GM18520 (cell line): ENCODE results near the gene TMEM45B.
"Not testable (repeated sequence)": the region's sequence is repeated elsewhere in the genome, so short reads cannot be mapped to it uniquely, and the experiment has no call there.

Source experiments
- ATAC-seq: cut with Tn5 transposase; IDR thresholded peaks from one replicate; pipeline ENCODE4 v1.9.1; 2021; ENCODE audit not compliant: unreplicated experiment

TMEM45B gene

DNA sequence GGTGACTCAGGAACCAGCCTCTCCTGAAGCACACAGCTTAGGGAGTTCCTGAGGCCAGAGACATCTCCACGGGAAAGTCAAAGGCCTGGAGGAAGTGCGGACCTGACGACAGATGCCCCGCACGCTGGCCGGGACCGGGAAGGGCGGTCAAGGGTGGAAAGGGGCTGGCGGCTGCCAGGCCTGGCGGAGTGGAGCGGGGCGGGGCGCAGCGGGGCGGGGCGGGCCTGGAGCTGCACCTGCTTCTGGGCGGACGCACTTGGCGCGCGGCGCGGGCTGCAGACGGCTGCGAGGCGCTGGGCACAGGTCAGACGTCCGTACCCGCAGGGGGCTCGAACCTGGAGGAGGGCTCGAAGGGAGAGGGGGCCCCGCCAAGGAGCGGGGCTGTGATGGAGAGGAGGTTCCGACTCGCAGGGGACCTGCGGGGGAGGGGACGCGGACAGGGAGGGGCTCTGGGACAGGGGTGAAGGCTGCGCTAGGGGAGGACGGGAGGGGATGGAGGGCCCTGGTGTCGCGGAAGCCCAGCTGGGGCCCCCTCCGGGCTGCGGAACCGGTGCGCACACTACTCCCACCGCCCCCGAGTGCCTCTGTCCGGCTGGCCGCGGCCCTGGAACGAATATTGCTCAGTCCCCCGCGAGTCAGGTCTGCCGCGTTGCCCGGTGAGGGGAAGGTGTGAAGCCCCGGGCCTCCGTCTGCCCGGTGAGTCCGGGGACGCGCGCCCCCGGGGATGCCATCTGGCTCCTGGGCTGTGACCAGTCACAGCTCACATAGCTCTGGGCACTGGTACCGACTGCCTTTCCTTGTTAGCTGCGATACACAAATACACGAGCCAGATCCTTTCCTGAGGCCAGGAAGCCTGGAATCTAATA, at the start of gene TMEM45B:
TSS of gene TMEM45B (plus strand) at position 253 of the 866 bp plus-strand sequence. CDS start 36,635 bp downstream, outside the sequence.
- no peak for ATAC-seq

DNA sequence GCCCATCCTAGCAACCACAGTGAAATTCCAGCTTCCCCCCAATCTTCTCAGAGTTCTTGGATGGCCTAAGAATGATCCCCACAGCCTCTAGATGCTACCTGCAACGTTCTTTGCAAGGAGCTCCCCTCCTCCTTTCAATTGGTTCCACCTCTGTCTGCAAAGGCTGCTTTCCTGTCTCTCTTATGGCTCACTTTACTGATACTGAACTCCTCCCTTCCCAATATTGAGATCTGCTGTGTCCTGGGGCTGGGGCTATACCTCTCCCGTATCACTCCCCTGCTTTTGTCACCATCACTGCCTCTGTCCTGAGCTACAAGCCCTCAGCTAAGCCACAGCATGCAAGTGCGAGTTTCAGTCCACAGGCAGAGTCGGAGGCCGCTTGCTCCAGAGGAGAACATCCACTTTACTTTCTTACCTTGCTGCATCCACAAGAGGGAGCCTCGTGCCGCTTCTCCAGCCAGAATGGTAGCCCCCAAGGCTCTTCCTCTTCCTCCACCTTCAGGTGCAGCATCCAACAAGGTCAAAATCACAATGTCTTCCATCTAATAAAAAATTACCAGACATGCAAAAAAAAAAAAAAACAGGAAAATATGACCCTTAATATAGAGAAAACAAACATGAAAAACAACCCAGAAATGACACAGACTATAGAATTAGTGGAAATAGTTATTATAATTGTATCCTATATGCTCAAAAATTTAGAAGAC, 48.6 kb upstream of the TMEM45B start:
- no peak for ATAC-seq

DNA sequence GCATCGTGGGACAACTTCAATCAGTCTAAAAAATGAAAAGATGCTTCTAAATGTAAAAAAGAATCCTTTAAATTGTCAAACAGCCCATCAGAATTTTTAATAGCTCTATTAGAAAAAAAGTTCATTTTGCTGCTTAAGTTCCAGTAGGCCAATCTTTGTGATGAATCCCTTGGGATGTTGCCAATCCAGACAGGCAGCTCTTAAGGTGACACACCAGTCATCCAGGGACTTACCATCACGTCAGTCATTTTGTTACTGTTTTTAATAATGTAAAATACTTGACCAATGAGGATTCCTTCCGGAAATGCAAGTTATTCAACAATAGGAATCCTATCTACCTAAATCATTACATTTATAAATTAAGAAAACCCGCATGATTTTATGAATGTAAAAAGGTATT, 47.8 kb upstream of the TMEM45B start:
- ATAC-seq, result no peak

DNA sequence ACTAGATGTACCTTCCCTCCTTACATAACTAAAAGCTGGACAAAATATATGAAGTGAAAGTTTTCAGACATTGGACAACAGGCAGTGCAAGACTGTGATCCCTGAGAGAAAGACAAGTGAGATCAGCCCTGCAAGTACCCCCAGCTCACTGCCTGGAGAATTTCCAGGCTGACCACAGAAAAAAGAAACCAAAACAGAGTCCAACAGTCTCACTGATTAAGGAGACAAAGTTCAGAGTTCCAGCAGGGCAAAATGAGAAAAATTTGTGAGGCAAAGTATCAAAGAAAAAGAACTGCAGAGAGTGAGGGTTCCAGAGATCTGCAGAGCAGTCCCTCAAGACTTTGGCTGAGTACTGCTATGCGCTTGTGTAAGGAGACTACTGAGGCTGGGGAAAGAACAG, 47.3 kb upstream of the TMEM45B start:
- no peak for ATAC-seq

DNA sequence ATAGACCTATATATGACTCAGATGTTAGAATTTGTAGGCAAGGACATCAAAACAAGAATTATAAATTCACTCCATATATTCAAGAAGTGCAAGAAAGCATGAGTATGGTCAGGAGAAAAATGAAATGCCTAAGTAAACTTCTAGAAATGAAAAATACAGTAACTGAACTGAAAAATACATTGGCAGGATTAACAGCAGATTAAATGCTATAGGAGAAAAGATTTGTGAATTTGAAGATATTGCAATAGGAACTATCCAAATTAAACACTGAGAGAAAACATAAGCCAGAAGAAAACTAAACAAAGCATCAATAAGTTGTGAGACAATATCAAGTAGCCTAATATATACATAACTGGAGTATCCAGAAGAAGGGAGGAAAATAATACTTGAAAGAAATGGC, 46.6 kb upstream of the TMEM45B start:
- no peak for ATAC-seq

DNA sequence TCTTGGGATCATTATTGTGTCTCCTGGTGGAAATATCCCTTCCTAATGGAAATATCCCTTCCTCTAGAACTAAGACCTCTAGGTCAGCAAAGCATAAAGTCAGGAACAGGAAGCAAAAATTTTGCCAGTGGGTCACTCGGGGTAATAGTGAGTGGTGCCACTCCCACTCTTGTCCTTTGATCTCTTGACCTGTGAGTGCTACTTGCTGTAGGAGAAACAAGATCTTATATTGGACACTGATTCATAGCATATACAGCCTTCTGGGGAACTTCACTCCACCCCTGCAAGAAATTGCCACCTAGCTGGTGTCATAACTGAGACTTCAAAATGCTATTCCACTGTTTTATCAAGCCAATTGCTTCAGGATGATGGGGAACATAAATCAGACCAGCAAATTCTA, 44.7 kb upstream of the TMEM45B start:
- ATAC-seq, result no peak

GRCh38 chr11:129771456-129771855, 44.2 kb upstream of the TMEM45B start:
- ATAC-seq, result not testable (repeated sequence)

DNA sequence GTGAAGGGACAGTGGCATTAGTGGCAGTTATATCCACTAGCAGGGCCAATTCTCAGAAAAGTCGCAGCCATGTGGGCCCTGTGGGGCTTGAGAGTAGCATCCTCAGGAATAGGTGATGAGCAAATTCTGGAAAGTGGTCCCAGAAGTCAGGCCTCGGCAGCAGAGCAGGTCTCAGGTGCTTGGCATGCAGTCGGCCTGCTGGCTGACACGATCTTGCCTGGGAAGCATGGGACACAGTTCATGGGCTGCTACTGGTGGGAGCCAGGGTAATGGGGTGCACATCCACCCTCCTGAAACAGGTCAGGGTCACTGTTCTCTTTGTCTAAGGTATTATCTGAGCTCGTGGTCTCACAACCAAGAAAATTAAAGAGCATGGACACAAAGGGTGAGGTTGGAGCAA, 36.8 kb upstream of the TMEM45B start:
- ATAC-seq, result no peak

DNA sequence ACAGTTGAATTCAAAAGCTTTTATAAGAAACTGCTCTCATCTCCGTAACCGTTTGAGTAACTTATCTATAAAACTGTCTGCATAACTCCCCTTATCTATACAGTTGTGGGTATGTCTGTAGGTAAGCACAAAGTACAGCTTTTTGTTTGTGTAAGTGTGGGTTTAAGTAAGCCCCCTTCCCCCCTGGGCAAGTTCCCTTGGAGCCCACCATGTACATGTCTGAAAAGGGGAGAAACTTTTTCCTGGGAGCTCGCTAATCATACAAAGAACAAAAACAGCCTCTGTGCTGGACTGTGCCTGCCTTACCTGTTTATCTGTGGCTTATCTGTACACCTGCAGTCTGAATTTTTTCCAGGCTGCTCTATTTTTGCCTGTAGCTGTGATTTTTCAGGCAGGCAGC, 36.3 kb upstream of the TMEM45B start:
- no peak for ATAC-seq

GRCh38 chr11:129785383-129786111, 30.1 kb upstream of the TMEM45B start:
- ATAC-seq, result no peak

GRCh38 chr11:129786112-129786416, 29.6 kb upstream of the TMEM45B start:
- ATAC-seq, result not testable (repeated sequence)

DNA sequence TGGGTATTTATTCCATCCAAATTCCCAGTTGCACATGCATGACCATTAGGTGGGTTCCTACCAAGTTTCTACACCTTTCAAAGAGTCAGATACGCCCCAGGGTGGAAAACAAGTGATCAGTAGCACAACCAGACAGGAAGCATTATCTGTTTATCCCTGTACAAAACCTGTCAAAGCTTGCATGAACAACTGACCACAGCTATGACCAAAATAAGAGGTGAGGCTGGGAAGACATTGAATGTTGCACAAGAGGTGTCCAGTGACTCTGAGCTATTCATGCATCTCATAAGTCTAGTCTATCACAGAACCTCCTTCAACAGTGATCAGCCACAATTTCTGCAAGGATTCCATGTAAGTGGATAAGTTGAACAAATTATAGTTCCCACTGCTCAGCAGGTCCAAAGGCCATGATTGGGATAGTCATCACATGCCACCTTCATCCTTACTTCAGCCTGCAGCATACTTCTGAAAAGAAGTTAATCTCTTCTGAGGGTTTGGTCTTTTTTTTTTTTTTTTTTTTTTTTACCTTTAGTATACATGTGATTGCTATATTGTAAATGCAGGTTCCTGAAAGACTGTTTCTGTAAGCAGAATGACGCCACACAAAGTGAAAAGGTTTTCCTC, 28.0 kb upstream of the TMEM45B start:
- ATAC-seq, result no peak

DNA sequence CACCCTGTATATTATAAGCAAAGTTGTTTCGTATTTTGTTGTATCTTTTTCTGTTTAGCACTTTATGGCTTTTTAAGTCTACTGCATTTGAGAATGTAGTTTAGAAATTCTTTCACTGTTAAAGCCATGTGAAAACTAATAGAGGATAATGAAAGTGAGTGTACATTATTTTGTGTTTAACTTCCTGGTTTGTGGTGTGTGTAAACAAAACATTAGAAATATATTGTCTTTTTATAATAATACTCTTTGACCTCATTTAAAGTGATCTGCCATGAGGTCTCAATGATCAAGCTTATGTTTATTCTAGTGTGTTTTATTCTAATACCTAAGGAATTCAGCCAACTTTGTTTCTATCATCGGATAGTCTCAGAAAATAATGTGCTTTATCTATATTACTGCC, 27.4 kb upstream of the TMEM45B start:
- ATAC-seq, result no peak

GRCh38 chr11:129790106-129790505, 25.5 kb upstream of the TMEM45B start:
- no peak for ATAC-seq

GRCh38 chr11:129791515-129791914, 24.1 kb upstream of the TMEM45B start:
- no peak for ATAC-seq

DNA sequence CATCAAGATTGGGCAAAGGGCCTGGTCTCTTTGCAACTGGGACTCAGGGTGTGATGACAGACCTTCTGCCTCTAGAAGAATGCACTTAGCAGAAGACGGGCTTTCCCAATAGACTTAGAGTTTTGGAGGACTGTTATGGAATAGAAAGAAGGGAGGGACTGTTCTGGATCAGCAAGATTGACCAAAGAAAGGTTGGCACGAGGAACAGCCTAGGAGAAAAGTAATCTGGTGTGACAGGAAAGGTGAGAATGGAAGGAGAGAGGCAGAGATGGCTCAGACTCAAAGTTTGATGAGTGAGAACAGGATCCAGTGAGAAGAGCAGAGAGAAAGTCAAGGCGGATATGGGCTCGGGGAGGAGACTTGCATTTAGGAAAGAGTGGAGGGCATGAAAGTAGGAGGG, 23.0 kb upstream of the TMEM45B start:
- no peak for ATAC-seq

- no peak for ATAC-seq
Measured at GRCh38 chr11:129795089-129795488, 20.6 kb upstream of the TMEM45B start.

GRCh38 chr11:129798212-129798611, 17.4 kb upstream of the TMEM45B start:
- ATAC-seq, result no peak

GRCh38 chr11:129800162-129800561, 15.5 kb upstream of the TMEM45B start:
- not testable (repeated sequence) for ATAC-seq

GRCh38 chr11:129800655-129801054, 15.0 kb upstream of the TMEM45B start:
- no peak for ATAC-seq

DNA sequence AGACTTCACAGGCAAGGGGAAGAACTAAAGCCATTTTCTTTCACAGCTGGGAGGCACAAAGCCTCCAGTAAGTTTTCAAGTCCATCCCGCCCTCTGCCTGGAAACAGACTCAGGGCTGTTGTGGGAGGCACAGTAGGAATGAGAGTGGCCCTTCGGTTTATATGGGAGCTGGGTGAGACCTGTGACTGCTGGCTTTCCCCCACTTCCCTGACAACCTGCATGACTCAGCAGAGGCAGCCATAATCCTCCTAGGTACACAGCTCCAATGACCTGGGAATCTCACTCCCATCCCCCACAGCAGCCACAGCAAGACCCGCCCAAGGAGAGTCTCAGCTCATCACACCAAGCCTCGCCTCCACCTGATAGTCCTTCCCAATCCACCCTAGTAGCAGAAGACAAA, 12.1 kb upstream of the TMEM45B start:
- no peak for ATAC-seq
